Endothelial cell of umbilical vein (primary cell): Measurements from ENCODE around the gene DGKI.

Experiments used
- EZH2 ChIP-seq: IDR thresholded peaks from 2 replicates; pipeline ENCODE4 v1.6.1; 2012; ENCODE audit warnings: borderline replicate concordance, low read depth, mild to moderate bottlenecking, moderate library complexity, low read length, inconsistent platforms; ENCODE audit not compliant: severe bottlenecking
- GATA2 ChIP-seq: IDR thresholded peaks from 2 replicates; pipeline ENCODE4 v1.7.0; 2011; ENCODE audit warnings: low read depth, mild to moderate bottlenecking, moderate library complexity, mixed read lengths, low read length; ENCODE audit not compliant: insufficient read length, insufficient read depth
- POLR2A ChIP-seq: IDR thresholded peaks from 2 replicates; pipeline ENCODE4 v1.6.1; 2012; ENCODE audit warnings: low read depth, mild to moderate bottlenecking, control low read depth, low read length
- POLR2AphosphoS5 ChIP-seq: IDR thresholded peaks from 2 replicates; pipeline ENCODE4 v1.6.1; 2012; ENCODE audit warnings: low read depth, mild to moderate bottlenecking, control low read depth, low read length, moderate library complexity; ENCODE audit not compliant: insufficient read depth
- TF ChIP-seq, protein P1 (sequence below), 2 donors: IDR thresholded peaks; 1 replicate in 1 of 2; 2 replicates in 1 of 2; pipeline ENCODE4 v1.5.1; 2011; ENCODE audit warnings: low read length in 2 of 2, mild to moderate bottlenecking in 2 of 2, moderate library complexity in 2 of 2, control low read depth in 1 of 2, inconsistent platforms in 1 of 2, low read depth in 1 of 2; ENCODE audit not compliant: insufficient read depth in 1 of 2; ENCODE audit errors: extremely low read depth in 1 of 2
- TF ChIP-seq, protein P2 (sequence below): IDR thresholded peaks from 2 replicates; pipeline ENCODE4 v1.6.1; 2011; ENCODE audit not compliant: insufficient read depth, insufficient read length

DNA sequence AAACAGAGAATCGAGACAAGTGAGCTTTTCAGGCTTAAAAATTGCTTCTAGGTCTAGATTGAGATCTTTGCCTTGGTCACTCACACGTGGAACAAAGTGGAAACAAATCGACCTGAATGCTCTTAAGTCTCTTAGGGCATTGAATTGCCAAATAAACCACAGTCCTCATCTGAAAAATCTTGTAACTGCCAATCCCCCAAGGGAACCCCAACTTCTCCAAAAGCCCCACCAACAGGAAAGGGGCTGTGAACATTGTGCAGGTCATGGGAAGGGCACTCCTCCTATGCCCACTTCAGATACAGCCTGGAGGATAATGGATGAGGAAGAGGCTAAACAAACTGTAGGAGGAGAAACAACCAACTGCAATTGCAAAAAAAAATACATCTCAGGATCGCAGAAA lies 91.3 kb downstream of the DGKI start:
- TF ChIP-seq, protein P1, sequence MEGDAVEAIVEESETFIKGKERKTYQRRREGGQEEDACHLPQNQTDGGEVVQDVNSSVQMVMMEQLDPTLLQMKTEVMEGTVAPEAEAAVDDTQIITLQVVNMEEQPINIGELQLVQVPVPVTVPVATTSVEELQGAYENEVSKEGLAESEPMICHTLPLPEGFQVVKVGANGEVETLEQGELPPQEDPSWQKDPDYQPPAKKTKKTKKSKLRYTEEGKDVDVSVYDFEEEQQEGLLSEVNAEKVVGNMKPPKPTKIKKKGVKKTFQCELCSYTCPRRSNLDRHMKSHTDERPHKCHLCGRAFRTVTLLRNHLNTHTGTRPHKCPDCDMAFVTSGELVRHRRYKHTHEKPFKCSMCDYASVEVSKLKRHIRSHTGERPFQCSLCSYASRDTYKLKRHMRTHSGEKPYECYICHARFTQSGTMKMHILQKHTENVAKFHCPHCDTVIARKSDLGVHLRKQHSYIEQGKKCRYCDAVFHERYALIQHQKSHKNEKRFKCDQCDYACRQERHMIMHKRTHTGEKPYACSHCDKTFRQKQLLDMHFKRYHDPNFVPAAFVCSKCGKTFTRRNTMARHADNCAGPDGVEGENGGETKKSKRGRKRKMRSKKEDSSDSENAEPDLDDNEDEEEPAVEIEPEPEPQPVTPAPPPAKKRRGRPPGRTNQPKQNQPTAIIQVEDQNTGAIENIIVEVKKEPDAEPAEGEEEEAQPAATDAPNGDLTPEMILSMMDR (IDR thresholded peaks at IDR 0.05; ENCODE audit: extremely low read depth in 1 of 2, insufficient read depth in 1 of 2, low read depth in 1 of 2, low read length in 2 of 2): no peak
- TF ChIP-seq EZH2 (no peak), POLR2A (no peak), POLR2AphosphoS5 (no peak), GATA2 (no peak)
- TF ChIP-seq, protein P2, sequence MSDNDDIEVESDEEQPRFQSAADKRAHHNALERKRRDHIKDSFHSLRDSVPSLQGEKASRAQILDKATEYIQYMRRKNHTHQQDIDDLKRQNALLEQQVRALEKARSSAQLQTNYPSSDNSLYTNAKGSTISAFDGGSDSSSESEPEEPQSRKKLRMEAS: no peak
